Hepatocyte (in vitro differentiated cells): ENCODE results near the gene RANBP1.

ENCODE experiments used
- CTCF ChIP-seq: fragments of 200-600 bp; sonication (generic); IDR thresholded peaks from 2 replicates; pipeline ENCODE4 v1.5.1; 2016; ENCODE audit warnings: antibody characterized with exemption, mild to moderate bottlenecking; ENCODE audit not compliant: poor library complexity
- EZH2 ChIP-seq: fragments of 200-600 bp; sonication (generic); IDR thresholded peaks from 2 replicates; pipeline ENCODE4 v1.6.1; 2016; ENCODE audit warnings: antibody characterized with exemption, mild to moderate bottlenecking, borderline replicate concordance
- EZH2phosphoT487 ChIP-seq: fragments of 200-600 bp; sonication (generic); IDR thresholded peaks from one replicate; pipeline ENCODE4 v1.6.1; 2018; ENCODE audit warnings: antibody characterized with exemption, mild to moderate bottlenecking, low read depth, moderate library complexity; ENCODE audit not compliant: unreplicated experiment, severe bottlenecking

GRCh38 chr22:20096574-20097420, 19.1 kb upstream of the RANBP1 start:
- TF ChIP-seq CTCF (no peak), EZH2 (no peak), EZH2phosphoT487 (no peak)
